Skin epidermis (tissue), 12 donors: ENCODE results near the gene PTPN5.
A peak's percentile ranks its signal among the peaks of the same experiment; 100 is the strongest.

Source experiments
- H3K27ac ChIP-seq, 21 experiments: fragments of 200-600 bp; sonication (generic) in 11 of 21; one replicate each; pipeline ENCODE4 v1.5.0; 2020; ENCODE audit warnings: mild to moderate bottlenecking in 3 of 21, inconsistent platforms in 2 of 21, moderate library complexity in 2 of 21
- H3K4me3 ChIP-seq, 7 experiments: fragments of 200-600 bp; sonication (generic) in 2 of 7; one replicate each; pipeline ENCODE4 v1.5.0; 2020; ENCODE audit warnings: inconsistent platforms in 2 of 7, mild to moderate bottlenecking in 2 of 7, moderate library complexity in 1 of 7

Gene PTPN5

GRCh38 chr11:18745251-18745650 is 46.3 kb downstream of the PTPN5 start:
- H3K27ac ChIP-seq, result no peak overlapping the region
- H3K4me3 ChIP-seq, result no peak overlapping the region

DNA sequence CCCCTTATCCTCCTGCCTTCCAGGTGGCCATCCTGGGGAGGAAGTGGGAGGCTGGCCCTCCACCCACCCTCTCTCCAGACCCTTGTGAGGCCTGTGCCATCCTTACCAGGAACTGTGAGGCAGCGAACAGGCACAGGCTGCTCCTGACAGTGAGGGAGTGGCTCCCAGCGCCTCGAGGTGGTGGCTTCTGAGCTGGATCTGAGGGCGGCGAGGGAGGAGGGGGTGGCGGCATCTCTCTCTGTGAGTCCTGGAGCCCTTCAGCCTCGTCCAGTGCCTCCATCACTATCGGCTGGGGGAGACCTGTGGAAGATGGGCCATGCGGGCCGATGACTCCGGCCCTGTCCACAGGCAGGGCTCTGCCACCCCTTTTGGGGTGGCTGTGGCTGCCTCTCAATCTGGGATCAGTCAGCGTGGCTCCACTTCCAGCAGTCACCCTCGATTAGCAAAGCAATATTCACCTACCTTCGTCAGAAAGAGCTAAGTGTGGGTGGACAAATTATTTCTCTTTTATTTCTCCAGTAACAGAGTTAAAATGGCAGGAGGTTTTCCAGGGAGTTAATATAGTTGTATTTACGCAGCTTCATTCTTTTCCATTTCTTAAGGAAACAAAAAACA is 47.6 kb downstream of the PTPN5 start:
- H3K27ac ChIP-seq, result no peak overlapping the region

DNA sequence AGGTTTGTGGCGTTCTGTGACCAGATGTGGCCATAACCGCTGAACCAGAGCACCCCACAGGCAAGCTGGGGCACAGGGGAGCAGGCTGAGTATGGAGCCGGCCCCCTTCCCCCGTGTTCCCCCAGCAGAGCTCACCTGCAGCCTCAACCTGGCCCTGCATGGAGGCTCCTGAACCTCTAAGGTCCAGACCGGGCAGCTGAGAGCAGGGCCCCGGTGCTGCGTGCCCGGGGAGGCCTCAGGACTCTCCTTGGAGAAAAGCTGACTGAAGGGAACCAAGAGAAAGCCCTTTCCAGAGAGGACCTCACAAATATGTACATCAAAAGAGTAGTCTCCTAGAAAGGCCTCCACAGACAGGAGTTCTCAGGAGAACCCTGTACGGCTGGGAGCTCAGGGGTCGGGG is 48.2 kb downstream of the PTPN5 start:
- Histone ChIP-seq H3K4me3 (no peak overlapping the region), H3K27ac (no peak overlapping the region)

More for the DNA sequence above, 47.6 kb downstream of the PTPN5 start:
- H3K4me3 ChIP-seq, result no peak overlapping the region

DNA sequence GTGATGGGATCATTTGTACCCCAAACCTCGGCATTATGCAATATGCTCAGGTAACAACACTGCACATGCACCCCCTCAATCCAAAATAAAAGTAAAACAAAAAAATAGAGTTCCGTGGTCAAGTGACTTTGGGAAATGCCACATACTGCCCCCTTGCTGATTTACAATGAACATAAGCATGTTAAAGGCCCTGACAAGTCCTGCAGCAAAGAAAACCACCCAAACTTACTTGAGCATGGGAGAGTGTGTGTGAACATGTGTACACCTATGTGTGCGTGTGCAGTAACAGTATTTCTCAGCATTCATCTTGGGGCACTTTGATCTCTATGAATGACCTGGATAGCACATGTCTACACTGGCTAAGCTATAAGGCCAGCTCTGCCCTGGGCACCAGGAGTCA is 49.8 kb downstream of the PTPN5 start:
- Histone ChIP-seq H3K4me3 (no peak overlapping the region), H3K27ac (no peak overlapping the region)

GRCh38 chr11:18739685-18740084 is 51.9 kb downstream of the PTPN5 start:
- H3K27ac ChIP-seq, result no peak overlapping the region
- H3K4me3 ChIP-seq, result no peak overlapping the region

DNA sequence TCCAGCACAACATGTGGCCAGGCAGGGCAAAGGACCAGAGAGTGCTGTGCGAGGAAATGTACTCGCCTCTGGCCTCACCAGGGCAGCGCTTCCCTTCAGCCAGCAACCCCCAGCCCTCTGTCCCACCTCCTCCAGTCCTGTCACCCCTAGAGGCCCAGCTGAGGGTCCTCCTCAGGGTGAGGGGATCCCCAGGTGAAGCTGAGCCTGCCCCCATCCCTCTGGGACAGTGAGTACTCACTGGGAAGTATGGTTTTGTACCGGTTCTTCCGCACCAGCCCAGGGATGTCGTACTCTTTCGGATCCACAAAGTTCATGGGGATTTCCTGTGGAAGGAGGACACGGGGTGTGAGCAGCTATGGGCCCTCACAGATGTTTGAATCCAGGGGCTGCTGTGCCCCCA is 54.0 kb downstream of the PTPN5 start:
- no peak overlapping the region for H3K27ac ChIP-seq
- H3K4me3 ChIP-seq, result no peak overlapping the region

DNA sequence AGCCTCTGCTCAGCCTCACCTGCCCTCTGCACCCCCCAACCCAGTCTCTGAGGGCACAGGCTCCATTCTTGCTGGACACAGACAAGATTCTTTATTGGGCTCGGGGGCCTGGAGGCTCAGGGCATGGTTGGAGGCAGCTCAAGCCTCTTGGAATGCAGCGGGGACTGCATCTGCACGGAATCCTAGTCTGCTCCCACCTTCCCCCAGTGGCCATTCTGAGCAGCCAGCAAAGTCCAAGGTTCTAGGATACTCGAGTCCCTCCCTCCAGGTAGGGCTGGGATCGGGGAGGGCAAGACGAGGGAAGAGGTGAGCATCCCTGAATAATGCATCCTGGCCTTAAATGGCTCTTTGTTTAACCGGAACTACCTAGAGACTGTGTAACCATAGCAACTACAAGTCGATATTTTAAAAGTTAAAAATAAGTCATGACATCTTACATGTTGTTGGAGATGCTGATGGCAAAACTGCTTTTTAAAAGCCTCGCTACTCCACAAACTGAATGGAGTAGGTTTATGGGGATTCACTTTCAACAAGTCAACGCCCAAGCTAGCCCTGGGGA is 54.9 kb downstream of the PTPN5 start:
- H3K4me3 ChIP-seq, result no peak overlapping the region
- H3K27ac ChIP-seq, result no peak overlapping the region

- no peak overlapping the region for H3K27ac ChIP-seq
- no peak overlapping the region for H3K4me3 ChIP-seq
Observed at GRCh38 chr11:18733202-18733601, 58.4 kb downstream of the PTPN5 start.

DNA sequence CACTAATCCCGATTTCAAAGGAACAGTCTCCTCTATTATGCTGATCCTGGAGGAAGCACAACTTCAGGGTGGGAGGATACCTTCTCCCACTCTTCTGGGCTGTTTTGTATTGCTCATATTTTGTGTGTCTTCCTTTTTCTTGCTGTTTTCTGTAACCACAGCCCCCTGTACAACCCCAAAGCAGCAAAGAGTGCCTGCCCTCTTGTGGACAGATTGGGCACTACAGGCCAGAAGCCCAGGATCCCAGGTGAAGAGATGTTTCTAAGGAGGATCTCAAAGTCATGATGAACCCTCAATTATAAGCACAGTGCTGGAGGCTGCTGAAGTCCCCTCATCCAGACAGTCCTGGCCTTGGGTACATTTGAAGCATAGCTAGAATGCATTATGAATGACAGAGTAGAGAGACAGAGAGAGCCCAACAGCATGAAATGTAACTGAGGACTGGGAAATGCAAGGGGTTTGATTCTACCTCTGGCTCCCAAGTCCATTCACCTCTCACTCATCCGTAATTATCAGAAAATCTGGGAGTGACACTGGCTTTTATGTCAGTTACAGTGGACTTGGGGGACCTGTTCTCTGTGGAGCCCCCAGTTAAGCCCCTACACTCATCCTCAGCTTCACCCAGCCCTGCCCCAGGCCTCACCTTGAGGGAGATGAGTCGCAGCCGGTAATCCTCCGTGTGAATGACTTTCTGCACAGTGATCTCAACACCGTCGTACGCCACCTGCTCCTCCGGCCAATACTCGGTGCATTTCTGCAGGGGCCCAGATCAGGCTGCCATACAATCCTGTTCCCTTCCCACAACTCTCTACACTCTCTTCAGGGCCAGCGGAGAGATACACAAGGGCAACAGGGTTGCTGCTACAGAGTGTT is 59.4 kb downstream of the PTPN5 start:
- Histone ChIP-seq H3K27ac (no peak overlapping the region), H3K4me3 (no peak overlapping the region)

GRCh38 chr11:18731441-18731840 is 60.2 kb downstream of the PTPN5 start:
- Histone ChIP-seq H3K4me3 (no peak overlapping the region), H3K27ac (no peak overlapping the region)

- Histone ChIP-seq H3K27ac (no peak overlapping the region), H3K4me3 (no peak overlapping the region)
Observed at GRCh38 chr11:18730020-18730419, 61.6 kb downstream of the PTPN5 start.

- Histone ChIP-seq H3K4me3 (no peak overlapping the region), H3K27ac (no peak overlapping the region)
Observed at GRCh38 chr11:18729426-18729825, 62.2 kb downstream of the PTPN5 start.

- Histone ChIP-seq H3K27ac (no peak overlapping the region), H3K4me3 (no peak overlapping the region)
Observed at GRCh38 chr11:18728658-18729057, 62.9 kb downstream of the PTPN5 start.

- Histone ChIP-seq H3K27ac (no peak overlapping the region), H3K4me3 (no peak overlapping the region)
Observed at GRCh38 chr11:18727479-18728236, 63.9 kb downstream of the PTPN5 start.

DNA sequence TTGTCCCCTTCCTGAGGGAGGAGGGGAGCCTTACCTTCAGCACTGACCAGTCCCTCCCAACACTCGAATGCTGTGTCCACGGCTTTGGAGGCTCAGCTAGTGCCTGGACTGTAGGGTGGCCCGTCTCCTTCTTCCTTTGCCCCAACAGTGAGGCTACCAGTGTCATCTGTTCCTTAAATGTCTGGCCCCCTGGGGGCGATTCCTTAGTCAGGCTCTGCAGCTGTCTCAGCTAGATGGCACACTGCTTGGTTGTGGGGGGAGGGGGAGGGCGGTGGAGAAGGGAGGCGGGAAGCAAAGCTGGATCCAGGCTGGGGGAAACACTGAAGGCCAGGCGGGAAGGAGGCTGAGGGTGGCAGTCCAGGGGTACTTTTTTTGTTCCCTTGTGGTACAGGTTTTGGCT is 65.6 kb downstream of the PTPN5 start, which contains the start of gene IGSF22:
Gene IGSF22 (minus strand): TSS at position 149 of the 400 bp plus-strand sequence. CDS start 1,952 bp downstream, outside the sequence.
- Histone ChIP-seq H3K4me3 (no peak within 1 kb of the TSS), H3K27ac (no peak within 1 kb of the TSS)

DNA sequence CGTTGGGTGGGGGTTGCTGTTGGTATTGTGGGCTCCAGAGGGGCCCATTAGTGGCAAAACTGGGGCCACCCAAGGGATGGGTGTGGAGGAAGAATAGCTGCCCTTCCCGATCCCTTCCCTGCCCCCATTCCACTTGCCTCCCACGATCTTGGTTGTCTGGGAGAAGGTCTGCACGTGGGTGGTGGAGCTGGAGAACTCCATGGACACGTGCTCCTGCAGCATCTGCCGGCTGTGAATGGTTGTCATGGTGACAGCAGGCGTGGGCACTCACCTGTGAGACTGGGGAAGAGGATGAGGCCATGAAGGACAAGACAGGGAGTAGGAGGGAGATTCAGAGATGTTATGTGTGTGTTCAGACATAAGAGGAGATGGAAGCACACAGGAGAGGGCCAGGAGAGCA is 67.6 kb downstream of the PTPN5 start:
- H3K4me3 ChIP-seq, result no peak overlapping the region
- no peak overlapping the region for H3K27ac ChIP-seq

- peak overlapping the region in 2 of 21 experiments; percentile 64 to 67 for H3K27ac ChIP-seq
Observed at GRCh38 chr11:18722293-18722637, 69.3 kb downstream of the PTPN5 start.

DNA sequence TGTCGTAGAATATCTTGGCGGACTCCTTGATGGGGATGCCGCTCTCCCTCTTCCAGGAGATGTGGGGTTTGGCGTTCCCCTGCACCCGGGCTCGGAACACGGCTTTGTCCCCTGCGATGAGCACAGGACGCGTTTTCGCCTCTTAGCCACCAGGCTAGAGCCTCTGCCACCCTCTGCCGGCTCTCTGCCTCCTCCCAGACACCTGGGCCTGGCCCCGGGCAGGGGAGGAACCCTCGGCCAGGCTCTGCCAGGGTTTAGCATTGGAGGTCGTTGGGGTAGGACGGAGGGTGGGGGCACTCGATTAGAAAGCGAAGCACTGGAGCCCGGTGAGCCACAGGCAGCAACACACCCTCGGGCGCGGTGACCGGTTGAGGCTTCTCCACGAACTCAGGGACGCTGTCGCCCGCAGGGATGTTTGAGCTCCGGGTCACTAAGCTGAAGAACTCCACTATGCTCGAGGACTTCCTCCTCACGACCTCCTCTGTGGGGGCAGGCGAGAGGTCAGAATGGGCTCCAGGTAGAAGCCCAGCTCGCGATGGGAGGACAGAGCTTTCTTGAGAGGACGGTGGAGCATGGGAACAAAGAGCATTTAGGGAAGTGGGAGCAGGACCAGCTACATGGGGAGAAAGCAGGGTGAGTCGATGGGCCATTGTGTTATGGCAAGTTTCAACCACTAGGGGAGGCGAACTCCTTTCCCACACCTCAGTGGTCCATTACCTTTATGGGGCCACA is 69.9 kb downstream of the PTPN5 start:
- H3K27ac ChIP-seq, result peak overlapping the region in 17 of 21 experiments; percentile 3 to 71 (median 36)
- H3K4me3 ChIP-seq, result peak overlapping the region; percentile 35 to 59 (median 52)

More at GRCh38 chr11:18722293-18722637, 69.3 kb downstream of the PTPN5 start:
- peak overlapping the region in 3 of 7 experiments; percentile 52 to 59 (median 53) for H3K4me3 ChIP-seq

- H3K27ac ChIP-seq, result peak overlapping the region in 17 of 21 experiments; percentile 3 to 71 (median 36)
- H3K4me3 ChIP-seq, result peak overlapping the region; percentile 35 to 59 (median 52)
Observed at GRCh38 chr11:18720808-18721560, 70.6 kb downstream of the PTPN5 start.
